Caco-2 (cell line): Measurements from ENCODE around the gene FRAS1. TPM values are rescaled to one million over a fixed set of nuclear protein-coding genes. Genes with fewer than 3 reads are reported as not detected.

ENCODE experiments used
- BruUV-seq: library from RNA; stranded (reverse); fragments of 400-500 nt; replicated peaks from 2 replicates; lab custom pipeline; 2021; lab: Mats Ljungman, UMichigan
- CTCF ChIA-PET: fragments of 300-600 bp; sonication (Branson Sonifier 250); formaldehyde crosslinking; loops from one replicate; lab custom pipeline; 2022; ENCODE audit warnings: antibody characterized with exemption; lab: Charles Lee
- POLR2A ChIA-PET: fragments of 300-600 bp; sonication (Branson Sonifier 250); formaldehyde crosslinking; loops from one replicate; lab custom pipeline; 2022; ENCODE audit warnings: antibody characterized with exemption; lab: Charles Lee
- DNase-seq, 2 experiments: peaks; one replicate each; pipeline versions ENCODE4 v3.0.0 to v3.0.0-alpha.2; 2020 to 2022
- H3K27me3 ChIP-seq: replicated peaks from 2 replicates; pipeline ENCODE4 v1.6.0; 2011; ENCODE audit warnings: low read length; ENCODE audit not compliant: control insufficient read depth, insufficient read depth
- H3K36me3 ChIP-seq: 2 replicates; pipeline ENCODE4 v1.5.1; 2011; ENCODE audit warnings: low read length; ENCODE audit not compliant: control insufficient read depth, insufficient read depth
- H3K4me1 ChIP-seq: fragments of 250-450 bp; sonication (Bioruptor Pico); 2 replicates; pipeline ENCODE4 v1.5.1; 2020; ENCODE audit warnings: mild to moderate bottlenecking
- H3K4me3 ChIP-seq: 2 replicates; pipeline ENCODE4 v1.5.1; 2011; ENCODE audit warnings: low read depth, mild to moderate bottlenecking, control low read depth, low read length
- H3K9me3 ChIP-seq: fragments of 250-450 bp; sonication (Bioruptor Pico); 2 replicates; pipeline ENCODE4 v1.5.1; 2020; ENCODE audit warnings: mild to moderate bottlenecking, moderate library complexity
- H3K27ac Mint-ChIP-seq: one replicate; pipeline ENCODE4 v1.8.0; 2022; ENCODE audit warnings: mixed read lengths; ENCODE audit not compliant: unreplicated experiment
- H3K27me3 Mint-ChIP-seq: one replicate; pipeline ENCODE4 v1.8.0; 2022; ENCODE audit warnings: mixed read lengths; ENCODE audit not compliant: insufficient read depth, unreplicated experiment
- H3K36me3 Mint-ChIP-seq: one replicate; pipeline ENCODE4 v1.8.0; 2022; ENCODE audit warnings: mild to moderate bottlenecking, mixed read lengths; ENCODE audit not compliant: insufficient read depth, unreplicated experiment
- H3K4me1 Mint-ChIP-seq: one replicate; pipeline ENCODE4 v1.8.0; 2022; ENCODE audit warnings: low read depth, mixed read lengths; ENCODE audit not compliant: unreplicated experiment
- H3K4me3 Mint-ChIP-seq: one replicate; pipeline ENCODE4 v1.8.0; 2022; ENCODE audit warnings: mild to moderate bottlenecking, moderate library complexity, mixed read lengths; ENCODE audit not compliant: unreplicated experiment
- H3K9me3 Mint-ChIP-seq: one replicate; pipeline ENCODE4 v1.8.0; 2022; ENCODE audit warnings: mixed read lengths; ENCODE audit not compliant: unreplicated experiment
- CTCF ChIP-seq, 2 experiments: fragments of 200-600 bp in 1 of 2; IDR thresholded peaks; 1 replicate in 1 of 2; 2 replicates in 1 of 2; pipeline versions ENCODE4 v1.5.1 to v1.8.0; 2011 to 2022; ENCODE audit warnings: antibody characterized with exemption in 1 of 2, control low read depth in 1 of 2, inconsistent platforms in 1 of 2, low read depth in 1 of 2, low read length in 1 of 2, mild to moderate bottlenecking in 1 of 2, moderate library complexity in 1 of 2; ENCODE audit not compliant: insufficient read depth in 1 of 2, severe bottlenecking in 1 of 2, unreplicated experiment in 1 of 2
- intact Hi-C: fragments of 100-400 bp; cut with micrococcal nuclease; formaldehyde crosslinking; loops from one replicate; pipeline ENCODE4 v1.10.0; 2022; ENCODE audit not compliant: unreplicated experiment
- total RNA-seq: library from RNA; stranded (reverse); gene quantifications from 2 replicates; pipeline ENCODE4 v1.2.3, GENCODE V29; 2022

FRAS1 gene
- total RNA-seq, 1 experiment from 2014 or later = 40.8 TPM

- CTCF ChIA-PET = interaction anchor here (0.6 kb wide), 1 partner anchor 210 kb away, joined by 3 read pairs; no protein-coding TSS in a partner anchor
Observed at GRCh38 chr4:78331965-78332364, 274.8 kb downstream of the FRAS1 start.

GRCh38 chr4:78332976-78333375 is 275.9 kb downstream of the FRAS1 start:
- Mint-ChIP-seq H3K9me3 (no peaks in the 10 kb centered on the region), H3K27ac (no peak overlapping the region), H3K27me3 (no peaks in the 10 kb centered on the region), H3K4me1 (peaks cover 37% of the 10 kb centered on the region), H3K36me3 (peaks cover 25% of the 10 kb centered on the region), H3K4me3 (no peak overlapping the region)
- H3K9me3 ChIP-seq = no peaks in the 10 kb centered on the region
- no peak for TF ChIP-seq CTCF (IDR thresholded peaks at IDR 0.05; ENCODE audit: insufficient read depth in 1 of 2, low read depth in 1 of 2, low read length in 1 of 2, severe bottlenecking in 1 of 2, unreplicated experiment in 1 of 2)
- ChIA-PET CTCF (interaction anchor here (0.6 kb wide), 1 partner anchor 32 kb away, joined by 3 read pairs; no protein-coding TSS in a partner anchor), POLR2A (no interaction called here)
- peaks cover 30% of the 10 kb centered on the region for H3K4me1 ChIP-seq
- H3K36me3 ChIP-seq = no peaks in the 10 kb centered on the region
- no peak overlapping the region for H3K4me3 ChIP-seq
- no peak for DNase-seq
- BruUV-seq = no TSS peak
- no peaks in the 10 kb centered on the region for H3K27me3 ChIP-seq
- intact Hi-C loops = loop anchor here (5.0 to 10.0 kb wide), 3 partner anchors 39 to 276 kb away; partner anchors contain the start of gene FRAS1

More at GRCh38 chr4:78331965-78332364, 274.8 kb downstream of the FRAS1 start:
- Mint-ChIP-seq H3K36me3 (peaks cover 25% of the 10 kb centered on the region), H3K4me3 (no peak overlapping the region), H3K27ac (no peak overlapping the region), H3K27me3 (no peaks in the 10 kb centered on the region), H3K4me1 (peaks cover 30% of the 10 kb centered on the region), H3K9me3 (no peaks in the 10 kb centered on the region)
- H3K36me3 ChIP-seq = no peaks in the 10 kb centered on the region
- no peaks in the 10 kb centered on the region for H3K27me3 ChIP-seq
- POLR2A ChIA-PET = no interaction called here
- intact Hi-C loops = loop anchor here (5.0 to 10.0 kb wide), 3 partner anchors 40 to 275 kb away; partner anchors contain the start of gene FRAS1
- H3K4me1 ChIP-seq = peaks cover 27% of the 10 kb centered on the region
- no peaks in the 10 kb centered on the region for H3K9me3 ChIP-seq
- TF ChIP-seq CTCF (IDR thresholded peaks at IDR 0.05; ENCODE audit: insufficient read depth in 1 of 2, low read depth in 1 of 2, low read length in 1 of 2, severe bottlenecking in 1 of 2, unreplicated experiment in 1 of 2) = no peak
- no peak overlapping the region for H3K4me3 ChIP-seq
- no TSS peak for BruUV-seq
- DNase-seq = no peak

- Histone ChIP-seq H3K36me3 (no peaks in the 10 kb centered on the region), H3K9me3 (no peaks in the 10 kb centered on the region), H3K27me3 (no peaks in the 10 kb centered on the region), H3K4me1 (peaks cover 30% of the 10 kb centered on the region), H3K4me3 (no peak overlapping the region)
- CTCF ChIA-PET = no interaction called here
- intact Hi-C loops = loop anchor here (10.0 kb wide), 1 partner anchor 178 kb away; no protein-coding TSS in a partner anchor
- Mint-ChIP-seq H3K27ac (no peak overlapping the region), H3K4me1 (peaks cover 37% of the 10 kb centered on the region), H3K36me3 (peaks cover 25% of the 10 kb centered on the region), H3K4me3 (no peak overlapping the region), H3K27me3 (no peaks in the 10 kb centered on the region), H3K9me3 (no peaks in the 10 kb centered on the region)
- POLR2A ChIA-PET = no interaction called here
- no peak for TF ChIP-seq CTCF (IDR thresholded peaks at IDR 0.05; ENCODE audit: insufficient read depth in 1 of 2, low read depth in 1 of 2, low read length in 1 of 2, severe bottlenecking in 1 of 2, unreplicated experiment in 1 of 2)
- DNase-seq = peak in 1 of 2 experiments; percentile 27
- BruUV-seq = no TSS peak
Observed at GRCh38 chr4:78336093-78336943, 279.2 kb downstream of the FRAS1 start.
